22Rv1 (cell line): ENCODE data around the gene CAMTA1.

ENCODE experiments used
- H3K27ac ChIP-seq: fragments of 450-650 bp; 2 replicates; pipeline ENCODE4 v1.5.1; 2017
- CTCF ChIP-seq: fragments of 450-650 bp; IDR thresholded peaks from 2 replicates; pipeline ENCODE4 v1.5.1; 2017; ENCODE audit warnings: mild to moderate bottlenecking
- ZFX ChIP-seq: fragments of 450-650 bp; IDR thresholded peaks from 2 replicates; pipeline ENCODE4 v1.6.1; 2017; ENCODE audit warnings: antibody characterized with exemption, borderline replicate concordance

CAMTA1 gene

GRCh38 chr1:6870571-6870970 is 85.3 kb downstream of the CAMTA1 start:
- no peak for TF ChIP-seq CTCF
- no peak for TF ChIP-seq ZFX
- no peak overlapping the region for H3K27ac ChIP-seq

GRCh38 chr1:6871300-6871972 is 86.2 kb downstream of the CAMTA1 start:
- H3K27ac ChIP-seq, result no peak overlapping the region
- TF ChIP-seq ZFX (no peak), CTCF (no peak)

- no peak overlapping the region for H3K27ac ChIP-seq
- no peak for TF ChIP-seq CTCF
- no peak for TF ChIP-seq ZFX
Observed at GRCh38 chr1:6872573-6873261, 87.5 kb downstream of the CAMTA1 start.

DNA sequence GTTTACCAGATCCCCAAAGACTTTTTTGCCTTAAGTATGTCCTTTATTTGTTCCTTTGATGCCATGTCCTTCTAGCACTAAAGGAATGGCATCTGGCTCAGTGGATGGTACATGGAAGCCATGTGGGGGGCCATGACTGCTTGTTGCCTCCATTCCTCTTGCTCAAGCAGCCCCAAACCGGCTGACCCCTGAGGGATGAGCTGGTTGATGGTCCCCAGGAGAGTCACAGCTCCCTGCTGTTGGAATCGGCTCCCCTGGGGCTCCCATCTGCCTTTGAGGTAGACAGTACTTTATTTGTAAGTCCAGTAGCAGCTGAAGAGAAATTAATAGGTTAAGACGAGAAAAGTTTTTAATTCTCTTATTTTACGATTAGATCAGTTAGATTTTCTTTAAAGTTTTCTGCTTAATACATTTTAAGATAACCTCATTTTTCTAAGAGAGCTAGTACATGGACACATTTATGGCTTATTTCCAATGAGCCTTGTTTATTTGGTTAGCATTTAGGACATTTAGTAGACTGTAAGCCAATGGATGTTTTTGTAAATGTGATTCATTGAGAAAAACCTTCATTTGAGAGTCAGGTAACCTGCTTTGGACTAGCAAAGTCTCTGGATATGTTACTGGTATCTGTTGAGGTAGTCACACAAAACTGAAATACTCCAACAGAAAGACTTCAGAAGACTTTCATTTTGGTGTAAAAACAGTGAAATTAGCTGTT is 88.2 kb downstream of the CAMTA1 start:
- TF ChIP-seq ZFX (no peak), CTCF (no peak)
- H3K27ac ChIP-seq, result no peak overlapping the region

DNA sequence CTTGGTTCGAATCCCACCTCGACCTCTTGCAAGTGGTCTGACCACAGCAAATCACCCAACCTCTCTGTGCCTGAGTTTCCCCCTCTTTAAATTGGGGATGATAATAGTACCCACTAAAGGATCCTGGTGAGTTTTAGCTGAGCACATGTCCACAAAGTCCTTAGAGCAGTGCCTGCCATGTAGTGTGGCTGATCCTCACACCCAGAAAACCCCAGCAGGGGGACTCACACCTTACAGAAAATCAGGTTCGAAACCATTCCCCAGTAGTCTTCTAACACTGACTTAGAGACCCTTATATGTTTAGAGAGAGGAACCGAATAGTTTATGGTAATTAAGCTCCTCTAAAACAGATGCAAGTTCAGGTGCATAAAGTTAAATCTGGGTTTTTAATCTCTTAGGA is 89.0 kb downstream of the CAMTA1 start:
- TF ChIP-seq ZFX (no peak), CTCF (no peak)
- H3K27ac ChIP-seq, result no peak overlapping the region

DNA sequence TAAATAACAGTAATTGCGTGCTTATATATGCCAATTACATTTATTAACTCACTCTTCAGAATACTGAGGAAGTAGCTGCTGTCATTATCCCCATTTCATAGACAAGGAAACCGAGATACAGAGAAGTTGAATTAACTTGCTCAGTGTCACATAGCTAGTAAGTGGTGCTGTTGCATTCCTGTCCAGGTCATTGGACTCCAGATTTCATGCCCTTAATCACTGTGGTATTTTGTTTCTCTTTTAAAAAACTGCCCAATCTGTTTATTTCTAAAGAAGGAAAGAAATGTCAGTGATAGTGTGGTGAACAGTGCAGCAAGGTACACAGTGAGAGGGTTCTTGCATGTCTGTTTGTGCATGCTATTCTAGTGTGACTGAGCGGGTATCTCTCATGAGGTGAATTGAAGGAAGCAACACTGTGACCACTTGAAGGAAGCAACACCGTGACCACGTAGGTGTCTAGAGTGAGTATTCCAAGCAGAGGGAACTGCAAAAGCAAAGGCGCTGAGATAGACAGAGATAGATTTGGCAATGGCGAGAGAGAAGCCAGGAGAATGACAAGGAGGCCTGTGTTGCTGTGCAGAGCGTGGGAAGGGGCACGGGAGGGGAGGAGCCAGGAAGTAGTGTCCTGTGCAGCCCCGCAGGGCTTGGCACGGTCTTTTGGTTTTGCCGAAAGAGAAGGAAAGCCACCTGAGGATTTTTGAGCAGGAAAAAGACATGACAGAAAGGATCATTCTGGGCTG is 95.9 kb downstream of the CAMTA1 start:
- TF ChIP-seq ZFX, result no peak
- TF ChIP-seq CTCF, result no peak
- H3K27ac ChIP-seq, result no peak overlapping the region

- no peak overlapping the region for H3K27ac ChIP-seq
- TF ChIP-seq ZFX, result no peak
- TF ChIP-seq CTCF, result no peak
Observed at GRCh38 chr1:6882414-6882813, 97.2 kb downstream of the CAMTA1 start.
